IMR-90 (cell line): ENCODE measurements around the gene ERCC1.

ENCODE experiments used
- BHLHE40 ChIP-seq: fragments of 150-350 bp; IDR thresholded peaks from 2 replicates; pipeline ENCODE4 v1.6.1; 2016; ENCODE audit warnings: mild to moderate bottlenecking, low read depth, low read length
- CEBPB ChIP-seq: IDR thresholded peaks from 2 replicates; pipeline ENCODE4 v1.6.1; 2012; ENCODE audit warnings: low read depth, low read length, improper control_type of control experiment
- CHD1 ChIP-seq: IDR thresholded peaks from 2 replicates; pipeline ENCODE4 v1.6.1; 2012; ENCODE audit warnings: low read depth, low read length, improper control_type of control experiment
- CTCF ChIP-seq: conservative IDR thresholded peaks from 2 replicates; pipeline ENCODE4 v1.5.1; 2012; ENCODE audit warnings: mild to moderate bottlenecking, low read depth, low read length, improper control_type of control experiment
- ELK1 ChIP-seq: fragments of 150-350 bp; IDR thresholded peaks from 2 replicates; pipeline ENCODE4 v1.6.1; 2016; ENCODE audit warnings: low read depth, mild to moderate bottlenecking, low read length, moderate library complexity, borderline replicate concordance
- MXI1 ChIP-seq: IDR thresholded peaks from 2 replicates; pipeline ENCODE4 v1.6.1; 2012; ENCODE audit warnings: low read depth, mild to moderate bottlenecking, low read length, moderate library complexity, borderline replicate concordance
- NFE2L2 ChIP-seq: fragments of 150-350 bp; IDR thresholded peaks from 2 replicates; pipeline ENCODE4 v1.6.1; 2016; ENCODE audit warnings: low read depth, mild to moderate bottlenecking, low read length
- POLR2A ChIP-seq: IDR thresholded peaks from 2 replicates; pipeline ENCODE4 v1.6.1; 2012; ENCODE audit warnings: mild to moderate bottlenecking, low read depth, low read length
- RAD21 ChIP-seq: IDR thresholded peaks from 2 replicates; pipeline ENCODE4 v1.6.1; 2012; ENCODE audit warnings: low read length, improper control_type of control experiment
- RCOR1 ChIP-seq: IDR thresholded peaks from 2 replicates; pipeline ENCODE4 v1.6.1; 2012; ENCODE audit warnings: mild to moderate bottlenecking, low read length, improper control_type of control experiment; ENCODE audit not compliant: insufficient replicate concordance
- RFX5 ChIP-seq: IDR thresholded peaks from 2 replicates; pipeline ENCODE4 v1.8.0; 2012; ENCODE audit warnings: low read depth, mild to moderate bottlenecking, low read length, moderate library complexity
- USF2 ChIP-seq: fragments of 150-350 bp; IDR thresholded peaks from 2 replicates; pipeline ENCODE4 v1.6.1; 2017; ENCODE audit warnings: mild to moderate bottlenecking, antibody characterized with exemption, low read length, low read depth

- TF ChIP-seq CTCF (no peak), POLR2A (no peak), BHLHE40 (peak; percentile 47), RFX5 (no peak), CEBPB (no peak), NFE2L2 (peak; percentile 4; the same call in 1 of the 2 replicates), MXI1 (no peak), RAD21 (no peak), RCOR1 (no peak), ELK1 (no peak), USF2 (peak; percentile 13; the same call in 1 of the 2 replicates), CHD1 (no peak)
Measured at GRCh38 chr19:45469945-45470761, 46.4 kb upstream of the ERCC1 start.
